Measurements from ENCODE around the gene MAMDC4. TPM values are rescaled to one million over a fixed set of nuclear protein-coding genes. Genes with fewer than 3 reads are reported as not detected.

Gene MAMDC4
- total RNA-seq, 1 experiment from 2014 or later = 17.3 TPM

GRCh38 chr9:136889858-136890257, 37.7 kb downstream of the MAMDC4 start:
- ChIA-PET POLR2A (no interaction called here), RAD21 (ENCODE audit: low non-redundant PET in 1 of 2, low total read pairs in 2 of 2, uncharacterized antibody in 2 of 2, unreplicated experiment in 2 of 2) (no interaction called here), CTCF (no interaction called here)
- H3K9ac ChIP-seq (ENCODE audit: low read length) = no peak overlapping the region
- peaks cover 0 to 15% of the 10 kb centered on the region in 2 experiments; a peak in 1 of 4 replicates for H3K36me3 ChIP-seq (ENCODE audit: control insufficient read depth in 1 of 2, insufficient read depth in 2 of 2, low read length in 2 of 2)
- H3K4me3 ChIP-seq (replicated peaks in 1 of 2; ENCODE audit: low read depth in 1 of 2, low read length in 2 of 2) = no peak overlapping the region
- H4K20me1 ChIP-seq (ENCODE audit: insufficient read depth) = no peaks in the 10 kb centered on the region
- H3K9me2 ChIP-seq (ENCODE audit: insufficient read depth) = no peaks in the 10 kb centered on the region
- no peak overlapping the region for H3K27ac ChIP-seq (ENCODE audit: low read depth, low read length)
- peaks cover 6 to 15% of the 10 kb centered on the region in 2 experiments for H3K4me1 ChIP-seq (ENCODE audit: control insufficient read depth in 1 of 2, insufficient read depth in 2 of 2, low read length in 2 of 2)
- H2AFZ ChIP-seq (ENCODE audit: low read depth, low read length, poor library complexity, severe bottlenecking) = no peak overlapping the region
- peaks cover 79% of the 10 kb centered on the region for H3K79me2 ChIP-seq (ENCODE audit: insufficient read depth, low read length)
- no peak for TF ChIP-seq CBX3 (IDR thresholded peaks at IDR 0.05; ENCODE audit: low read depth)
- TF ChIP-seq SIN3A (IDR thresholded peaks at IDR 0.05; ENCODE audit: low read depth) = no peak
- TF ChIP-seq RAD21 (IDR thresholded peaks at IDR 0.05; ENCODE audit: low read depth) = no peak
- TF ChIP-seq EZH2phosphoT487 (IDR thresholded peaks at IDR 0.05; ENCODE audit: borderline replicate concordance) = no peak
- no peak for TF ChIP-seq POLR2AphosphoS5 (IDR thresholded peaks at IDR 0.05; ENCODE audit: low read depth, low read length)
- TF ChIP-seq, protein P1, sequence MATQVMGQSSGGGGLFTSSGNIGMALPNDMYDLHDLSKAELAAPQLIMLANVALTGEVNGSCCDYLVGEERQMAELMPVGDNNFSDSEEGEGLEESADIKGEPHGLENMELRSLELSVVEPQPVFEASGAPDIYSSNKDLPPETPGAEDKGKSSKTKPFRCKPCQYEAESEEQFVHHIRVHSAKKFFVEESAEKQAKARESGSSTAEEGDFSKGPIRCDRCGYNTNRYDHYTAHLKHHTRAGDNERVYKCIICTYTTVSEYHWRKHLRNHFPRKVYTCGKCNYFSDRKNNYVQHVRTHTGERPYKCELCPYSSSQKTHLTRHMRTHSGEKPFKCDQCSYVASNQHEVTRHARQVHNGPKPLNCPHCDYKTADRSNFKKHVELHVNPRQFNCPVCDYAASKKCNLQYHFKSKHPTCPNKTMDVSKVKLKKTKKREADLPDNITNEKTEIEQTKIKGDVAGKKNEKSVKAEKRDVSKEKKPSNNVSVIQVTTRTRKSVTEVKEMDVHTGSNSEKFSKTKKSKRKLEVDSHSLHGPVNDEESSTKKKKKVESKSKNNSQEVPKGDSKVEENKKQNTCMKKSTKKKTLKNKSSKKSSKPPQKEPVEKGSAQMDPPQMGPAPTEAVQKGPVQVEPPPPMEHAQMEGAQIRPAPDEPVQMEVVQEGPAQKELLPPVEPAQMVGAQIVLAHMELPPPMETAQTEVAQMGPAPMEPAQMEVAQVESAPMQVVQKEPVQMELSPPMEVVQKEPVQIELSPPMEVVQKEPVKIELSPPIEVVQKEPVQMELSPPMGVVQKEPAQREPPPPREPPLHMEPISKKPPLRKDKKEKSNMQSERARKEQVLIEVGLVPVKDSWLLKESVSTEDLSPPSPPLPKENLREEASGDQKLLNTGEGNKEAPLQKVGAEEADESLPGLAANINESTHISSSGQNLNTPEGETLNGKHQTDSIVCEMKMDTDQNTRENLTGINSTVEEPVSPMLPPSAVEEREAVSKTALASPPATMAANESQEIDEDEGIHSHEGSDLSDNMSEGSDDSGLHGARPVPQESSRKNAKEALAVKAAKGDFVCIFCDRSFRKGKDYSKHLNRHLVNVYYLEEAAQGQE (IDR thresholded peaks at IDR 0.05; ENCODE audit: low read depth) = no peak
- TF ChIP-seq MAX (IDR thresholded peaks at IDR 0.05) = no peak
- no peak for TF ChIP-seq ZFX (IDR thresholded peaks at IDR 0.05)
- TF ChIP-seq YY1 (IDR thresholded peaks at IDR 0.05; ENCODE audit: extremely low read depth, insufficient replicate concordance, low read depth, low read length) = no peak
- TF ChIP-seq EZH2 (IDR thresholded peaks at IDR 0.05) = no peak
- no peak for TF ChIP-seq ZNF274 (IDR thresholded peaks at IDR 0.05; ENCODE audit: low read depth, low read length)
- TF ChIP-seq, protein P2, sequence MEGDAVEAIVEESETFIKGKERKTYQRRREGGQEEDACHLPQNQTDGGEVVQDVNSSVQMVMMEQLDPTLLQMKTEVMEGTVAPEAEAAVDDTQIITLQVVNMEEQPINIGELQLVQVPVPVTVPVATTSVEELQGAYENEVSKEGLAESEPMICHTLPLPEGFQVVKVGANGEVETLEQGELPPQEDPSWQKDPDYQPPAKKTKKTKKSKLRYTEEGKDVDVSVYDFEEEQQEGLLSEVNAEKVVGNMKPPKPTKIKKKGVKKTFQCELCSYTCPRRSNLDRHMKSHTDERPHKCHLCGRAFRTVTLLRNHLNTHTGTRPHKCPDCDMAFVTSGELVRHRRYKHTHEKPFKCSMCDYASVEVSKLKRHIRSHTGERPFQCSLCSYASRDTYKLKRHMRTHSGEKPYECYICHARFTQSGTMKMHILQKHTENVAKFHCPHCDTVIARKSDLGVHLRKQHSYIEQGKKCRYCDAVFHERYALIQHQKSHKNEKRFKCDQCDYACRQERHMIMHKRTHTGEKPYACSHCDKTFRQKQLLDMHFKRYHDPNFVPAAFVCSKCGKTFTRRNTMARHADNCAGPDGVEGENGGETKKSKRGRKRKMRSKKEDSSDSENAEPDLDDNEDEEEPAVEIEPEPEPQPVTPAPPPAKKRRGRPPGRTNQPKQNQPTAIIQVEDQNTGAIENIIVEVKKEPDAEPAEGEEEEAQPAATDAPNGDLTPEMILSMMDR (IDR thresholded peaks at IDR 0.05 in 2 of 3, conservative IDR thresholded peaks at IDR 0.05 in 1 of 3; ENCODE audit: borderline replicate concordance in 1 of 3, insufficient read depth in 1 of 3, low read depth in 2 of 3, low read length in 2 of 3) = no peak
- no peak for TF ChIP-seq ZBTB33 (IDR thresholded peaks at IDR 0.05; ENCODE audit: extremely low read depth, insufficient replicate concordance, low read length)
- TF ChIP-seq, protein P3, sequence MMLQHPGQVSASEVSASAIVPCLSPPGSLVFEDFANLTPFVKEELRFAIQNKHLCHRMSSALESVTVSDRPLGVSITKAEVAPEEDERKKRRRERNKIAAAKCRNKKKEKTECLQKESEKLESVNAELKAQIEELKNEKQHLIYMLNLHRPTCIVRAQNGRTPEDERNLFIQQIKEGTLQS (IDR thresholded peaks at IDR 0.05) = no peak
- TF ChIP-seq SP1 (IDR thresholded peaks at IDR 0.05; ENCODE audit: low read depth) = no peak
- no peak for TF ChIP-seq ELF1 (IDR thresholded peaks at IDR 0.05; ENCODE audit: borderline replicate concordance, low read depth)
- no peak for TF ChIP-seq POLR2A (IDR thresholded peaks at IDR 0.05; ENCODE audit: borderline replicate concordance, extremely low read depth, insufficient read depth, insufficient read length)
- TF ChIP-seq SRF (IDR thresholded peaks at IDR 0.05; ENCODE audit: low read depth) = no peak
- TF ChIP-seq FOSL1 (IDR thresholded peaks at IDR 0.05; ENCODE audit: low read depth) = no peak
- no peak for TF ChIP-seq JUND (IDR thresholded peaks at IDR 0.05)
- no TSS peak for BruUV-seq (replicated peaks)
- DNase-seq (ENCODE audit: low read depth, low spot score) (no peak), ATAC-seq (no peak)
- no peaks in the 10 kb centered on the region for H3K27me3 ChIP-seq (ENCODE audit: insufficient read depth, low read length)
- no peaks in the 10 kb centered on the region for H3K9me3 ChIP-seq (ENCODE audit: control insufficient read depth in 1 of 2, insufficient read depth in 1 of 2, low read depth in 1 of 2, low read length in 2 of 2)
- H3K4me2 ChIP-seq (ENCODE audit: low read length) = no peak overlapping the region
- intact Hi-C loops (cut with micrococcal nuclease) = no loop called here
